ENCODE results near the gene TARBP1. TPM values are rescaled to one million over a fixed set of nuclear protein-coding genes. Genes with fewer than 3 reads are reported as not detected.
"Not testable (repeated sequence)": the region's sequence is repeated elsewhere in the genome, so short reads cannot be mapped to it uniquely, and the experiment has no call there.

TARBP1 gene
- total RNA-seq, 1 experiment from 2014 or later: 23.6 TPM

- DNase-seq (ENCODE audit: low spot score): no peak
Measured at GRCh38 chr1:234507089-234507488, 28.1 kb upstream of the TARBP1 start.

- DNase-seq (ENCODE audit: low spot score): no peak
Measured at GRCh38 chr1:234505769-234506102, 26.8 kb upstream of the TARBP1 start.

GRCh38 chr1:234504969-234505768 is 26.2 kb upstream of the TARBP1 start:
- DNase-seq (ENCODE audit: low spot score): no peak

GRCh38 chr1:234504251-234504650 is 25.3 kb upstream of the TARBP1 start:
- not testable (repeated sequence) for DNase-seq (ENCODE audit: low spot score)

- DNase-seq (ENCODE audit: low spot score): no peak
Measured at GRCh38 chr1:234503193-234504050, 24.4 kb upstream of the TARBP1 start.

- peak; percentile 30 for DNase-seq (ENCODE audit: low spot score)
Measured at GRCh38 chr1:234502785-234503184, 23.8 kb upstream of the TARBP1 start.

GRCh38 chr1:234500269-234500668 is 21.3 kb upstream of the TARBP1 start:
- DNase-seq (ENCODE audit: low spot score): no peak

GRCh38 chr1:234499943-234500245 is 20.9 kb upstream of the TARBP1 start:
- DNase-seq (ENCODE audit: low spot score): no peak

GRCh38 chr1:234499119-234499942 is 20.4 kb upstream of the TARBP1 start:
- peak; percentile 87 for DNase-seq (ENCODE audit: low spot score)

- no peak for DNase-seq (ENCODE audit: low spot score)
Measured at GRCh38 chr1:234498448-234499118, 19.6 kb upstream of the TARBP1 start.

GRCh38 chr1:234497589-234497988 is 18.6 kb upstream of the TARBP1 start:
- DNase-seq (ENCODE audit: low spot score): no peak

- DNase-seq (ENCODE audit: low spot score): no peak
Measured at GRCh38 chr1:234495231-234495990, 16.4 kb upstream of the TARBP1 start.

- DNase-seq (ENCODE audit: low spot score): no peak
Measured at GRCh38 chr1:234494049-234494448, 15.1 kb upstream of the TARBP1 start.

- no peak for DNase-seq (ENCODE audit: low spot score)
Measured at GRCh38 chr1:234490793-234491479, 12.0 kb upstream of the TARBP1 start.

GRCh38 chr1:234489698-234490077 is 10.7 kb upstream of the TARBP1 start:
- no peak for DNase-seq (ENCODE audit: low spot score)

- no peak for DNase-seq (ENCODE audit: low spot score)
Measured at GRCh38 chr1:234489007-234489697, 10.2 kb upstream of the TARBP1 start.

- no peak for DNase-seq (ENCODE audit: low spot score)
Measured at GRCh38 chr1:234488054-234489006, 9.4 kb upstream of the TARBP1 start.

Data from HT-29 (cell line).